ENCODE results near the gene RWDD2A. TPM values are rescaled to one million over a fixed set of nuclear protein-coding genes. Genes with fewer than 3 reads are reported as not detected.
A peak's percentile ranks its signal among the peaks of the same experiment; 100 is the strongest.

The RWDD2A gene
- total RNA-seq, 1 experiment from 2014 or later, result 2.4 TPM

DNA sequence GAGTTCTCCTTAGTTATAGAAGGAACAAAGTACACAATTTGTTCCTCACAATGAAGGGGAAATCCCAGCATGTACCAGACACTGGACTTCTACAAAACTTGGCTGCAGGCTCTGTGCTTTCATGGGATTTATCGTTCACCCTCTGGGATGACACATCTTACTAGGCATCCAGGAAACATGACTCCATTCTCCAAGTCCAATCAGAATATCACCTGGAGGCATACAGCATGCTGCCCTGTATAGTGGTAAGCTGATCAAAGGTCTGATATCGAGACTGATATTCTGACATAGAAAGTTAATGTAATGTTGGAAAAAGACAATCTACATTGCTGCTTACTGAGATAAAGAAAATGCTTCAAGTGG lies 6.7 kb downstream of the RWDD2A start:
- BruUV-seq (replicated peaks), result no TSS peak
- no peak for DNase-seq (ENCODE audit: low spot score)
- Histone ChIP-seq H3K27ac (ENCODE audit: low read depth, low read length, poor library complexity, severe bottlenecking) (no peak overlapping the region), H3K4me1 (ENCODE audit: insufficient read depth, low read length, poor library complexity, severe bottlenecking) (no peaks in the 10 kb centered on the region), H3K4me3 (ENCODE audit: low read depth, low read length, poor library complexity, severe bottlenecking) (no peak overlapping the region), H3K36me3 (ENCODE audit: insufficient read depth, low read length, poor library complexity, severe bottlenecking) (no peaks in the 10 kb centered on the region), H3K9me3 (ENCODE audit: low read depth, low read length, poor library complexity, severe bottlenecking) (no peaks in the 10 kb centered on the region), H3K27me3 (replicated peaks; ENCODE audit: insufficient read depth, low read depth, low read length, poor library complexity) (no peaks in the 10 kb centered on the region)
- ChIA-PET CTCF (no interaction called here), POLR2A (ENCODE audit: low non-redundant PET) (no interaction called here)
- TF ChIP-seq, protein P1, sequence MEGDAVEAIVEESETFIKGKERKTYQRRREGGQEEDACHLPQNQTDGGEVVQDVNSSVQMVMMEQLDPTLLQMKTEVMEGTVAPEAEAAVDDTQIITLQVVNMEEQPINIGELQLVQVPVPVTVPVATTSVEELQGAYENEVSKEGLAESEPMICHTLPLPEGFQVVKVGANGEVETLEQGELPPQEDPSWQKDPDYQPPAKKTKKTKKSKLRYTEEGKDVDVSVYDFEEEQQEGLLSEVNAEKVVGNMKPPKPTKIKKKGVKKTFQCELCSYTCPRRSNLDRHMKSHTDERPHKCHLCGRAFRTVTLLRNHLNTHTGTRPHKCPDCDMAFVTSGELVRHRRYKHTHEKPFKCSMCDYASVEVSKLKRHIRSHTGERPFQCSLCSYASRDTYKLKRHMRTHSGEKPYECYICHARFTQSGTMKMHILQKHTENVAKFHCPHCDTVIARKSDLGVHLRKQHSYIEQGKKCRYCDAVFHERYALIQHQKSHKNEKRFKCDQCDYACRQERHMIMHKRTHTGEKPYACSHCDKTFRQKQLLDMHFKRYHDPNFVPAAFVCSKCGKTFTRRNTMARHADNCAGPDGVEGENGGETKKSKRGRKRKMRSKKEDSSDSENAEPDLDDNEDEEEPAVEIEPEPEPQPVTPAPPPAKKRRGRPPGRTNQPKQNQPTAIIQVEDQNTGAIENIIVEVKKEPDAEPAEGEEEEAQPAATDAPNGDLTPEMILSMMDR (conservative IDR thresholded peaks at IDR 0.05; ENCODE audit: low read depth, low read length), result no peak
- TF ChIP-seq EZH2 (IDR thresholded peaks at IDR 0.05; ENCODE audit: borderline replicate concordance, low read depth, low read length, poor library complexity, severe bottlenecking), result no peak
- intact Hi-C loops (cut with micrococcal nuclease; ENCODE audit: unreplicated experiment), result no loop called here

DNA sequence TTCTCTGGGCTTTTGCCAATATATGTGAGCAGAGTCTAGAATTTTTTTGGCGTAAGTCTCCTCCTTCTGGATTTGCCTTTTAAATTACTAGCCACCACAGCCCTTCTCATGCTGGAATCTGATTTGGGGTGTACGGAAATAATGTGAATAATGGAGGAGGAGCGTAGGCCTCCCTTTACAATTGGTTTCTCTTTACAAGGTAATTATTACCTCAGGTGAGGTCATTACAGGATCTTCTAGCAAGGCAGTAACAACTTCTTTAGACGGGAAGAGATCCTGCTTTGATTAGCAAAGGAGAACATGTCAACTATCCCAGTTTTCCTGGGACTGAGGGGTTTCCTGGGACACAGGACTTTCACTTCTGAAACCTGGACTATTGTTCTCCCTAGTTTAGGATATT lies 8.9 kb downstream of the RWDD2A start:
- intact Hi-C loops (cut with micrococcal nuclease; ENCODE audit: unreplicated experiment), result no loop called here
- Histone ChIP-seq H3K36me3 (ENCODE audit: insufficient read depth, low read length, poor library complexity, severe bottlenecking) (no peaks in the 10 kb centered on the region), H3K4me3 (ENCODE audit: low read depth, low read length, poor library complexity, severe bottlenecking) (no peak overlapping the region), H3K9me3 (ENCODE audit: low read depth, low read length, poor library complexity, severe bottlenecking) (no peaks in the 10 kb centered on the region), H3K4me1 (ENCODE audit: insufficient read depth, low read length, poor library complexity, severe bottlenecking) (no peaks in the 10 kb centered on the region), H3K27me3 (replicated peaks; ENCODE audit: insufficient read depth, low read depth, low read length, poor library complexity) (no peaks in the 10 kb centered on the region), H3K27ac (ENCODE audit: low read depth, low read length, poor library complexity, severe bottlenecking) (no peak overlapping the region)
- DNase-seq (ENCODE audit: low spot score), result no peak
- CTCF ChIA-PET, result no interaction called here
- BruUV-seq (replicated peaks), result no TSS peak
- POLR2A ChIA-PET (ENCODE audit: low non-redundant PET), result no interaction called here
- TF ChIP-seq, protein P1 (conservative IDR thresholded peaks at IDR 0.05; ENCODE audit: low read depth, low read length), result no peak
- TF ChIP-seq EZH2 (IDR thresholded peaks at IDR 0.05; ENCODE audit: borderline replicate concordance, low read depth, low read length, poor library complexity, severe bottlenecking), result no peak

- intact Hi-C loops (cut with micrococcal nuclease; ENCODE audit: unreplicated experiment), result loop anchor here (1.0 to 10.0 kb wide), 2 partner anchors 148 to 961 kb away; partner anchors contain the start of gene DOP1A
- TF ChIP-seq, protein P1 (conservative IDR thresholded peaks at IDR 0.05; ENCODE audit: low read depth, low read length), result peak; percentile 93
- no peak for TF ChIP-seq EZH2 (IDR thresholded peaks at IDR 0.05; ENCODE audit: borderline replicate concordance, low read depth, low read length, poor library complexity, severe bottlenecking)
- no TSS peak for BruUV-seq (replicated peaks)
- Histone ChIP-seq H3K27ac (ENCODE audit: low read depth, low read length, poor library complexity, severe bottlenecking) (peak overlapping the region; percentile 53), H3K4me1 (ENCODE audit: insufficient read depth, low read length, poor library complexity, severe bottlenecking) (peaks cover 36% of the 10 kb centered on the region), H3K36me3 (ENCODE audit: insufficient read depth, low read length, poor library complexity, severe bottlenecking) (peaks cover 10% of the 10 kb centered on the region), H3K4me3 (ENCODE audit: low read depth, low read length, poor library complexity, severe bottlenecking) (no peak overlapping the region), H3K27me3 (replicated peaks; ENCODE audit: insufficient read depth, low read depth, low read length, poor library complexity) (no peaks in the 10 kb centered on the region), H3K9me3 (ENCODE audit: low read depth, low read length, poor library complexity, severe bottlenecking) (no peaks in the 10 kb centered on the region)
- DNase-seq (ENCODE audit: low spot score), result peak; percentile 92
- ChIA-PET CTCF (interaction anchor here (0.6 to 3.1 kb wide), 6 partner anchors 149 to 321 kb away, joined by 3 to 42 read pairs (median 4); partner anchors contain the start of genes DOP1A, PRSS35 and UBE3D), POLR2A (ENCODE audit: low non-redundant PET) (interaction anchor here (0.7 kb wide), 2 partner anchors 11 to 32 kb away, joined by 3 read pairs; no protein-coding TSS in a partner anchor)
These were observed 22.2 kb downstream of the RWDD2A start for GRCh38 chr6:83215131-83216047.
